Natural killer cell (primary cell): ENCODE data around the gene ALLC. TPM values are rescaled to one million over a fixed set of nuclear protein-coding genes. Genes with fewer than 3 reads are reported as not detected.

Experiments used
- ATAC-seq, 3 donors: fragments of 150-1000 bp in 2 of 3; fragments of 200-7000 bp in 1 of 3; cut with Tn5 transposase; 1 replicate in 1 of 3; 2 replicates in 2 of 3; pipeline ENCODE4 v1.10.0; 2021; ENCODE audit warnings: mild to moderate bottlenecking in 2 of 3, moderate library complexity in 2 of 3
- DNase-seq, 2 donors: peaks; one replicate each; pipeline versions ENCODE4 v3.0.0 to v3.0.0-alpha.2; 2013 to 2021; ENCODE audit warnings: mixed read lengths in 1 of 2
- H3K27ac ChIP-seq: one replicate; pipeline ENCODE4 v1.5.1; 2013; ENCODE audit warnings: mild to moderate bottlenecking, low read length
- H3K27me3 ChIP-seq: one replicate; pipeline ENCODE4 v1.6.1; 2013; ENCODE audit warnings: low read length; ENCODE audit not compliant: control insufficient read depth, insufficient read depth
- H3K36me3 ChIP-seq: one replicate; pipeline ENCODE4 v1.6.1; 2013; ENCODE audit warnings: low read length; ENCODE audit not compliant: control insufficient read depth, insufficient read depth
- H3K4me1 ChIP-seq: one replicate; pipeline ENCODE4 v1.6.1; 2013; ENCODE audit warnings: low read length; ENCODE audit not compliant: control insufficient read depth, insufficient read depth
- H3K4me3 ChIP-seq: one replicate; pipeline ENCODE4 v1.5.1; 2013; ENCODE audit warnings: low read length
- H3K9me3 ChIP-seq: one replicate; pipeline ENCODE4 v1.6.1; 2013; ENCODE audit warnings: low read length; ENCODE audit not compliant: control insufficient read depth, insufficient read depth
- H3K27ac Mint-ChIP-seq, 2 donors: one replicate each; pipeline ENCODE4 v1.8.0; 2022; ENCODE audit warnings: mild to moderate bottlenecking in 2 of 2, mixed read lengths in 2 of 2, moderate library complexity in 1 of 2
- H3K27me3 Mint-ChIP-seq, 2 donors: one replicate each; pipeline ENCODE4 v1.8.0; 2022; ENCODE audit warnings: low read depth in 2 of 2, mixed read lengths in 2 of 2
- H3K36me3 Mint-ChIP-seq: one replicate; pipeline ENCODE4 v1.8.0; 2022; ENCODE audit warnings: mixed read lengths
- H3K4me1 Mint-ChIP-seq, 2 donors: one replicate each; pipeline ENCODE4 v1.8.0; 2022; ENCODE audit warnings: mixed read lengths in 2 of 2
- H3K4me3 Mint-ChIP-seq: one replicate; pipeline ENCODE4 v1.8.0; 2022; ENCODE audit warnings: mild to moderate bottlenecking, moderate library complexity, mixed read lengths
- H3K9me3 Mint-ChIP-seq, 2 donors: one replicate each; pipeline ENCODE4 v1.8.0; 2022; ENCODE audit warnings: mixed read lengths in 2 of 2
- CTCF ChIP-seq: fragments of 200-600 bp; IDR thresholded peaks from one replicate; pipeline ENCODE4 v1.8.0; 2022; ENCODE audit warnings: antibody characterized with exemption
- WGBS: methylation state at CpG from one replicate; pipeline ENCODE4 v1.1.7; 2013; ENCODE audit warnings: missing lambda C conversion rate; ENCODE audit not compliant: insufficient coverage; 5-methylcytosine and 5-hydroxymethylcytosine counted together
- intact Hi-C: fragments of 100-400 bp; cut with micrococcal nuclease; formaldehyde crosslinking; loops from one replicate; pipeline ENCODE4 v1.14.2; 2022
- total RNA-seq, 4 donors: library from RNA; stranded (reverse); fragments of 120-200 nt in 1 of 4; gene quantifications; one replicate each; pipeline versions ENCODE4 v1.2.3 to v1.2.4, GENCODE V29; 2013 to 2022

Gene ALLC
- total RNA-seq, 3 donors from 2014 or later (not counting 1 experiment from before 2014, with no cell fraction given), result not detected

- WGBS, result 34% methylated on average over 5 of the region's 5 CpGs
These were observed 93.8 kb downstream of the ALLC start for GRCh38 chr2:3751806-3752205.

More at GRCh38 chr2:3751806-3752205, 93.8 kb downstream of the ALLC start:
- TF ChIP-seq CTCF, result no peak
- Mint-ChIP-seq H3K36me3 (no peaks in the 10 kb centered on the region), H3K27ac (no peak overlapping the region), H3K27me3 (peaks cover 0 to 9% of the 10 kb centered on the region in 2 donors), H3K9me3 (peaks cover 0 to 3% of the 10 kb centered on the region in 2 donors), H3K4me3 (no peak overlapping the region), H3K4me1 (no peaks in the 10 kb centered on the region)
- no peak for ATAC-seq
- H3K4me3 ChIP-seq, result no peak overlapping the region
- H3K36me3 ChIP-seq, result no peaks in the 10 kb centered on the region
- no peak overlapping the region for H3K27ac ChIP-seq
- H3K9me3 ChIP-seq, result no peaks in the 10 kb centered on the region
- DNase-seq, result no peak
- intact Hi-C loops, result no loop called here
- H3K4me1 ChIP-seq, result no peaks in the 10 kb centered on the region
- no peaks in the 10 kb centered on the region for H3K27me3 ChIP-seq

Other genes starting within 250 kb of the ALLC start
- gene ADI1, start 138.7 kb upstream of the ALLC start, total RNA-seq, result 10 to 100 TPM; 15.9 to 23.0 (median 17.4) TPM
- gene RNASEH1, start 99.9 kb upstream of the ALLC start, total RNA-seq, result 10 to 100 TPM; 25.6 to 30.6 (median 26.3) TPM
- gene RPS7, start 82.9 kb upstream of the ALLC start, total RNA-seq, result 1,000 to 10,000 TPM in 2 of 3 donors, 100 to 1,000 TPM in 1; 815 to 1,068 (median 1,001) TPM
- under 1 TPM in 1 of 3 donors, not detected in 2; 0.61 TPM for gene COLEC11, start 63.1 kb upstream of the ALLC start, total RNA-seq
- gene DCDC2C, start 45.4 kb downstream of the ALLC start, total RNA-seq, result not detected